SW480 (cell line): Measurements from ENCODE around the gene GRIN1.

Source experiments
- DNase-seq: peaks from one replicate; pipeline ENCODE4 v3.0.0-alpha.2; 2016; ENCODE audit warnings: low spot score

The GRIN1 gene

GRCh38 chr9:137178201-137178938, 39.4 kb downstream of the GRIN1 start:
- DNase-seq: no peak

GRCh38 chr9:137178939-137179630, 40.1 kb downstream of the GRIN1 start:
- DNase-seq: no peak

DNA sequence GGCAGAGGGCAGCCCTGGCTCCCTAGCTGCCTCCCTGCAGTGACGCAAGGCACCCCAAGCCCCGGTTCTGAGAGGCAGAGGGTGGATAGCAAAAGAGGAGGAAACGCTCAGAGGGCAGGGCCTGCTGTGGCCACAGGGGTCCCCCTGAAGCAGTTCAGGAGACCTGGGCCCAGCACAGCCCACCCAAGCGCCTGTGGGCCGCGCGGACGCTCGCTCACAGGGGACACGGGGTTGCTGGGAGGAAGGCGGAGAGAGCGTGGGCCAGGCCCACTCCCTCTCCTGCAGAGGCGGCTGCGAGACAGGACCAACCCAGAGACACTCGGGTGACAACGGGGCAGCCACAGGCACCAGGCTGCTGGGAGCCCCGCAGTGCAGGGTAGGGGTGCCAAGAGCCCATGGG, 40.8 kb downstream of the GRIN1 start:
- no peak for DNase-seq

DNA sequence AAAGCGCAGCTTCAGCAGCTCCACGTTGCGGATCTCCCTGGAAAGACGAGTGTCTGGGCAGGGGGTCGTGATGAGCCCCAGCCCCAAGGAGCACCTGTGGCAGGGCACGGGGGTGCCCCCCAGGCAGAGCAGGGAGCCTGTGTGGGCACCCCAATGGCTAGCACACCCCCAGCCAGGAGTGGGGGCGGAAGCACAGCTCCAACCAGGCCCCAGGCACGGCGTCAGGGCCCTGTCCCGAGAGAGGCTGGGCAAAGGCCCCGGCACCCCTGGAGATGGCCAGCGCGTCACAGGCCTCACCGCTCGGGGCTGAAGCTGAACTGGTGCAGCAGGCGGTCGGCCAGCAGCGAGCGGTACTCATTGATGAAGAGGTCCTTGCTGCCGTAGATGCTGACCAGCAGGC, 41.5 kb downstream of the GRIN1 start:
- no peak for DNase-seq

DNA sequence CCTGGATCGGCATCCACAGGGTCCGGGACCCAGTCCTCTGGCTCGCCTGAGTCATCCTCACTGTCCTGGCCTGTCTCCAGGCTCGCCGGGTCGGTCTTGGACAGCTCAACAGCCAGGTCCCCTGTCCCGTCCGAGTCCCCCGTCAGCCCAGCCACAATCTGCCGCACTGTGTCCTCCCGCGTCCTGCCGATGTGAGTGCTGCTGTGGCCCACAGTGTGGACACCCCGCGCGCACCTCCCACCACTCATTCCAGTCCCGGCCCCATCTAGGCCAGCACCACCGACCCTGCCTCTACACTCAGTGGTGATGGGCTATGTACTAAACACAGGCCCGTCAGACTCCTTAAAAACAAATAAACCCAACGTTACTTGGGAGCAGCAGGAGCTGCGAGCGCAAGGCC, 42.7 kb downstream of the GRIN1 start:
- no peak for DNase-seq

DNA sequence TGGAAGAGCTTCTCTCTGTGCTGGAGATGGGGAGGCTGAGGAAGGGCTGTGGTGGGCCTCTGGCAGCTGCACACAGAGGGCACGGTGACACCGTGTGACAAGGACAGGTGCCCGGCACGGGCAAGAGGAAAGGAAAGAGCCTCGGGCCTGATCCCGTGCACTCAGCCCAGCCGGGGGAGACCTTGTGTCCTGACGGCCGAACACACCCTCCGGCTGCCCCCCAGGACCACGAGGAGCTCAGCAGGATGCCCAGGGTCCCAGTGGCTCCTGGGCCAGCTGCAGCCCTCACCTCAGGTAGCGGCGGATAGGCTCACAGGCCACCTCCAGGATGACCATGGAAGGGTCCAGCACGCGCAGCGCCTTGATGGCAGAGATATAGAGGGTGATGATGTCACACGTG, 43.9 kb downstream of the GRIN1 start:
- no peak for DNase-seq

GRCh38 chr9:137183980-137184595, 45.1 kb downstream of the GRIN1 start:
- no peak for DNase-seq

GRCh38 chr9:137184881-137185660, 46.1 kb downstream of the GRIN1 start:
- DNase-seq: no peak

DNA sequence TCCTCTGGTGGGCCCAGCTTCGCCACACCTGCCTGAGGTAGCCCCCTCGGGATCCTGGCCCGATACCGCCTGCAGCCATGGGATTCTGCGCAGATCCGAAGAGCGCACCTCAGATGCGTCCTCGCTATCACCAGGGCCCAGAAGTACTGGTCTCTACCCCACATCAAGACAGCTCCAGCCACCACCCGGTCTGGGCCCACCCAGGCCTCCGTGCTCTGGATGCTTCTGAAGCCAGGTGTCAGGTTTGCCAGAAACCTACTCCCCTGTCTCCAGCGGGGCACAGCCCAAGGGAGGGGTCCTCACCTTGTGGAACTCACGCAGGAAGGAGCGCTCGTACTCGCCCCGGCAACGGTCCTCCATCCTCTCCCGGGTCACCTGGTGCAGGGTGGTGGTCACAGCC, 47.0 kb downstream of the GRIN1 start:
- DNase-seq: no peak

GRCh38 chr9:137186385-137186784, 47.4 kb downstream of the GRIN1 start:
- DNase-seq: no peak

DNA sequence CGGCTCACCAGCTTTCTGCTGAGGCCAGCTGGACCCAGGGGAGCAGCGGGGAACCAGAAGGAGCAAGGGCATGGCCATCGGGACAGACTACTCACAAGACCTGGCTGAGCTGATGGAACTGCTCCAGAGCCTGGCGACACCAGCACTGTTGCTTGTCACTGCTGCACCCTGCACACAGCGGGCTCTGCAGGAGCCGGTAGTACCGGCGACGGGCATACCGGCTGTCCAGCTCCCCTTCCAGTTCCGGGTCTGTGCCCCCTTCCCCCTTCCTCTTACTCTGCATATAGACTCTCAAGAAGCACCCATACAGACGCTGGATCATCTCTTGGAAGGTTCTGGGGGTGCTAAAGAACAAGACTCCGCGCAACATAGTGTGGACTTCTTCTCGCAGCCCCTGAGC, 48.4 kb downstream of the GRIN1 start:
- no peak for DNase-seq

DNA sequence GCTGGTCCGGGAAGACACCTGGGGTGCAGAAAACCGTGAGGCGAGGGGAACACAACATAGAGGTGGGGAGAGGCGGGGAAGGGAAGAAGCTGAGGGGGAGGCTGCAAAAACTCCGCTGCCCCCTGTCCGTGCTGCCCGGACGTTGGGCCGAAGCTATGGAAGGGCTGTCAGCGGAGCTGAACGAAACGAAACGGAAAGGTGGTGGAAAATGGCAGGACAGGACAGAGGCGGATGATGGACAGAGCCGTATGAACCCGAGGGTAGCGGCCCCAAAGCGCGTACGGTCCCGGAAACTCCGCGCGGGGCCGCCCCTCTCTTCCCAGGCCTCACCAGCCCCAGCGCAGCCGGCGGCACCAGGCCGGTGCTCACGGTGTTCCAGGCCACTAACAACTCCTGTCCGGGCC, 49.1 kb downstream of the GRIN1 start:
- no peak for DNase-seq

DNA sequence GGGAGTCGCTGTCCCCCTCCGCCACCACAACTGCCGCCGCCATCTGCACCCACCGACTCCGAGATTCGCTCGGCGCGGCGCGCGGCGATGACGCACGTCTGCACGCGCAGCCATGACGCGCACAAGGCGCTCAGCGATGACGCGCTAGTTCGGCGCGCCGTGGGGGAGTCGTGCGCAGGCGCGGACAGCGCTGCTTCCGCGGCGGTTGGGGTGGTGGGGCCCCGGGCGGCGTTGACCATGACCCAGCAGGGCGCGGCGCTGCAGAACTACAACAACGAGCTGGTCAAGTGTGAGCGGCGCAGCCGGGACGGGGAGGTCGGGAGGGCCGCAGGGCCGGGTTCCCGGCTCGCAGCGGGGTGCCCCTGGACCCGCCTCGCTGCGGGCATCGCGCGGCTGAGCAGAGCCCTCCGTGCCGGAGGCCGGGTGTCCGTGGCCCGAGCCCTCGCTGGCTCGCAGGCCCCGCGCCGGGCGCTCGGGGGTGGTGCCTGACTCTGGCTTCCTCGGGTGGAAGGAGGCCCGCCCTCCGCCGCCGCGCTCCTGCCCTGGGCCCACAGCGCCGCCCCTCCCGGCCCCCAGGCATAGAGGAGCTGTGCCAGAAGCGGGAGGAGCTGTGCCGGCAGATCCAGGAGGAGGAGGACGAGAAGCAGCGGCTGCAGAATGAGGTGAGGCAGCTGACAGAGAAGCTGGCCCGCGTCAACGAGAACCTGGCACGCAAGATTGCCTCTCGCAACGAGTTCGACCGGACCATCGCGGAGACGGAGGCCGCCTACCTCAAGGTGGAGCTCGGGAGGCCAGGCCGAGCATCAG, 49.7 kb downstream of the GRIN1 start, which contains the start of the genes ANAPC2 and SSNA1:
Gene ANAPC2 (minus strand): TSS at position 71 of the 807 bp plus-strand sequence. CDS start 28 bp downstream, at position 43.
Gene SSNA1 (plus strand): TSS at position 187 of the 807 bp plus-strand sequence. CDS start 51 bp downstream, at position 238.
- peak; percentile 88 for DNase-seq

- no peak for DNase-seq
Measured at GRCh38 chr9:137189297-137190295, 50.6 kb downstream of the GRIN1 start.

GRCh38 chr9:137190315-137190856, 51.4 kb downstream of the GRIN1 start:
- DNase-seq: no peak

DNA sequence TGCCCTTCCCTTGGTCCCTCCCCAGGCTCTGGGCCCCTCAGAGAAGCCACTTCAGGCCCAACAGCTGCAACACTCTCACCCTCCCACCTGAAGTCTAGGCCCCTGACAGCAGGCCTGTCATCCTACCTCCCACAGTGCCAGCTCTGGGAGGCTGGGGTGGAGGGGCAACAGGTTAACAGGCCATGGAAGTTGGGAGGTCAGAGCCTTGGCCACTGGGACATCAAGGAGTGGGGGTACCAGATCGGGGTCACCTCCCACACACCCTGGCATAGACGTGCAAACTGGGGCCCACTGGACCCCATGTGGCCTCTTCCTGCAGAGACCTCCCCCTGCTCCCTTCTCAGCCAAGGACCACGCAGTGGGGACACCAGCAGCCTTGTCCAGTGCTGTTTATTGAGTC, 52.3 kb downstream of the GRIN1 start:
- DNase-seq: no peak

DNA sequence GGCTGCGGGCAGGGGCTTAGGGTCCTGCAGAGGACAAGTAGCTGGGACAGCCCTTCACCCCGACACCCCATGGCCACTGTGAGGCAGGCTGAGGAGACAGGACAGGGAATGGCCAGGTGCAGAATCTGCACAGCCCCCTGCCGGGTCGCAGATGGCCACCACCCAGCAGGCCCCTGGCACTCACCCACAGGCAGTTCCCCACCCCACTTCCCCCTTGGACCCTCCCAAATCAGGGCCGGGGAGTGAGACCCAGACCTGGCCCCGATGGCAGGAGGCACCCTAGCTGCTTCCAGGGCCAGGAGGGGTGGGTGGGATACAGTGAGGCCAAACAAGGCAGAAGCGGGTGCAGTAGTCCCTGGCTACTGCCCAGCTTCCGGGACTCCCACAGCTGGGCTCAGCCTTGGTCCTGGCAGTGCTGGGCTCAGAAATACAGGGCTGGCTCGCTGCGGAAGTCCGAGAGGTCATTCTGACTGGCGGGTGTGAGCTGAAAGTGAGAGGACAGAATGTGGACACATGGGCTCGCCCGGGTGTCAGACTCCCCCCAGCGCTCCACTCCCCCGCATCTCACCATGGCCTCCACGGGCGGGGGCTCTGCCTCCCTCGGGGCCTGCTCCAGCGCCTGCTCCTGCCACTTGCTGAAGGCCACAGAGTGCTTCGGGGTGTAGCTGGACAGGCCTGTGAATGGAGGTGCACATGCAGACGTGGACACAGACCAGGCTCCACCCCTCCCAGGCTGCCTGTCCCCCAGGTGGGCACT, 52.9 kb downstream of the GRIN1 start:
- DNase-seq: no peak

DNA sequence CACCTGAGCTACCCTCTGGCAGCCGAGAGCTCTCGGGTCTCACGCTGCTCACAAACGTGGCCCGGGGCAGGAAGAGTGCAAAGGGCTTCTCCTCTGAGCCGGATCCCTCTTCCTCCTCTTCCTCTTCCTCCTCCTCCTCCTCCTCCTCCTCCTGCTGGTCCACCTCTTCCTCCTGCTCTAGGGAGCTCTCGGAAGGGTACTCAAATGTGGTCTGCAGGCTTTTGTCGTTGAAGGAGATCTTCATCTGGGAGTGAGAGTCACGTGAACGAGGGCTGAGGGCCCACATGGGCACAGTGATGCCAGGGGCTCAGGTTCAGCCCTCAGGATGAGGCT, 53.5 kb downstream of the GRIN1 start:
- no peak for DNase-seq

GRCh38 chr9:137192859-137193258, 53.9 kb downstream of the GRIN1 start:
- no peak for DNase-seq
